HTR-8/SVneo (cell line): ENCODE data around the gene MRNIP.

Experiments
- DNase-seq: peaks from one replicate; pipeline ENCODE4 v3.0.0; 2011; ENCODE audit warnings: low spot score, mixed read lengths; ENCODE audit not compliant: insufficient read length
- FAIRE-seq: peaks from 2 replicates; lab custom pipeline; 2011; peaks lifted over from hg19 to GRCh38; lab: Jason Lieb, UNC

The MRNIP gene

GRCh38 chr5:179812997-179813607 is 45.5 kb downstream of the MRNIP start:
- FAIRE-seq (no peak), DNase-seq (no peak)

GRCh38 chr5:179812135-179812825 is 46.3 kb downstream of the MRNIP start:
- FAIRE-seq, result no peak
- no peak for DNase-seq

- peak; percentile 71 for DNase-seq
Measured at GRCh38 chr5:179806250-179807048, 52.2 kb downstream of the MRNIP start, which contains the start of gene MGAT4B. MGAT4B (minus strand) TSS chr5:179806866; CDS start chr5:179806583, 283 bp downstream.

GRCh38 chr5:179805529-179806249 is 52.9 kb downstream of the MRNIP start:
- DNase-seq (no peak), FAIRE-seq (peak; percentile 13)

More at GRCh38 chr5:179806250-179807048, 52.2 kb downstream of the MRNIP start, which contains the start of gene MGAT4B:
- no peak for FAIRE-seq

- DNase-seq (no peak), FAIRE-seq (no peak)
Measured at GRCh38 chr5:179805070-179805528, 53.5 kb downstream of the MRNIP start.

- DNase-seq, result no peak
- no peak for FAIRE-seq
Measured at GRCh38 chr5:179804555-179804947, 54.1 kb downstream of the MRNIP start.

- no peak for DNase-seq
- FAIRE-seq, result peak; percentile 75
Measured at GRCh38 chr5:179803651-179804554, 54.7 kb downstream of the MRNIP start.

GRCh38 chr5:179802950-179803562 is 55.6 kb downstream of the MRNIP start:
- FAIRE-seq (peak; percentile 59), DNase-seq (no peak)

GRCh38 chr5:179802207-179802883 is 56.3 kb downstream of the MRNIP start:
- FAIRE-seq (no peak), DNase-seq (no peak)

GRCh38 chr5:179801304-179802206 is 57.1 kb downstream of the MRNIP start:
- no peak for FAIRE-seq

GRCh38 chr5:179800696-179801201 is 57.9 kb downstream of the MRNIP start:
- DNase-seq, result no peak
- no peak for FAIRE-seq

More at GRCh38 chr5:179801304-179802206, 57.1 kb downstream of the MRNIP start:
- DNase-seq, result no peak

GRCh38 chr5:179800071-179800695 is 58.4 kb downstream of the MRNIP start:
- FAIRE-seq (no peak), DNase-seq (no peak)

GRCh38 chr5:179799644-179799973 is 59.0 kb downstream of the MRNIP start:
- FAIRE-seq (no peak), DNase-seq (no peak)

- DNase-seq, result no peak
Measured at GRCh38 chr5:179798771-179799643, 59.6 kb downstream of the MRNIP start.

GRCh38 chr5:179798144-179798770 is 60.4 kb downstream of the MRNIP start:
- no peak for FAIRE-seq
- no peak for DNase-seq

More at GRCh38 chr5:179798771-179799643, 59.6 kb downstream of the MRNIP start:
- no peak for FAIRE-seq
